HTERT RPE-1 (cell line): ENCODE measurements around the gene MLLT1.

Experiments used
- in situ Hi-C: fragments of 300-500 bp; cut with MboI; formaldehyde crosslinking; loops from 4 replicates; pipeline ENCODE4 v1.14.3; 2020; ENCODE audit warnings: low sequenced_read_pairs

The MLLT1 gene

DNA sequence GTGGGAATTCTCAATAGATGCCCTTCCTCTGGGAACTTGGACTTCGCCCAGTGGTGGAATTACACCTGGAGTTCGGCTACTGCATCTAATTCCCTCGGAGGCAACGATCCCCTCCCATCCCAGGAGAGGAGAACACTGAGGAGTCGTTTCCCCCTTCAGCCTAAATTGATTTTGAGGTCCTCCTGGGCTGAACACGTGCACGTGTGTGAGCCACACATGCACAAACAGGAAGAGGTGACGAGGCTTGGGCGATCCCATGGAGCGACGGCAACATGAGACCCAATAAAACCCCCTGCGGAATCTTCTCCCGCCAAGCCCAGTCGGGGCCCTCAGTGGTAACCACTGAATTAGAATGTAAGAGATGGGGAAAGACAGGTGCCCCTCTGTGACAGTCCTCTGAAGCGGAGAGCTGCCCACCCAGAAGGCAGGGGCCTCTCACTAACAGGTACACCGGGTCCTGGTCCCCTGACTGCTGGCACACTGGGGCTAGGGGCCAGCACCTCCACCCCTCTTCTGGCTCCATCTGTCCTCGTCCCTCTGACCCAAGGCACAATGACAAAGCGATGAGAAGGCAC, 4.5 kb downstream of the MLLT1 start:
- in situ Hi-C loops: no loop called here

DNA sequence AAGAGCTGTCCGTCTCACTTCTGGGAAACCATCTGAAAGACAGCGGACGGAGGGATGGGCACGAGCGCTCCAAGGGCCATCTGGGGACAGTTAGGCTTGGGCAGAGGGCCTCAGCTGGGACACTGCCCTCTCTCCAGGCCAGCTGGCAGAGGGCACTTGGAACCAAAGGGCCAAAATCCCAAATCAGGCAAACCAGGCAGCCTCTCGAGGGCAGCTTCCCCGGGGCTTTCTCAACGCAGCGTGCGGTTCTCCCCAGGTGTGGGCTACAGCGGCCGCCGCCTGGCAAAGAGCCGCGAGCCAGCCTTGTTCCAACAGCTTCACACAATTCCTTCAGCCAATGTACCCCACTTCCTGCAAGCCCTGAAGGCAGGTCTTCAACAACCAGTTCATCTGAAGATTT, 5.0 kb downstream of the MLLT1 start:
- in situ Hi-C loops: no loop called here

- in situ Hi-C loops: no loop called here
Measured at GRCh38 chr19:6273701-6274601, 5.8 kb downstream of the MLLT1 start.

GRCh38 chr19:6272913-6273600, 6.7 kb downstream of the MLLT1 start:
- in situ Hi-C loops: no loop called here

- in situ Hi-C loops: no loop called here
Measured at GRCh38 chr19:6272411-6272791, 7.4 kb downstream of the MLLT1 start.

DNA sequence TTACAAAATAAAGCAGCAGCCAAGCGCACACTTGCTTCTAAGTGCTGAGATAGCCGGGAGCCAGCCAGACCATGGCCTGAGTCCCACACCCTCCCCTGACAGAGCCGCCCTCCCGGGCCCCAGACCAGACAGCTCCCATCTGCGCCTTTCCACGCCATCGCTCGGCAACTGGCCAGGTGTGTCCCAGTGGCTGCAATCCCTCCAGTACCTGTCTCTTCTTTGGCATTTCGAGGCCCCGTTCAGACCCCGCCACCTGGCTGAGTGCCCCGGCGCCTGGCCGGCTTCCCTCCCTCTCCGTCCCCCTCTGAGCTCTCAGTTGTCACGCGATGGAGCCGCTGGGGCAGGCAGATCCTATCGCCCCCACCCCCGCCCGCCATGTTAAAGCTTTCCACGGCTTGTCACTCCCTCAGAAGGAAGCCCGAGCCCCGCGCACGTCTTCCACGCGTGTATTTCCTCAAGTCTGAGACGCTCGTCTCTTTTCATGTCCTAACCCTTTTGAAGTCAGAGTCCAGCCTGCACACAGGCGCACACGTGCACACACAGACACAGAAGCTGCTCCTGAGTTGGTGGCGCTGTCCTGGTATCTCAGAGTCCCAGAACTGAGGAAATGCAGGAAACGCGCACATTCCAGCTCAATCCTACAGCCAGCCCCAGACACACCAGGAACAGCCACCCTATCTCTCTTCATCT, 7.9 kb downstream of the MLLT1 start:
- in situ Hi-C loops: no loop called here

- in situ Hi-C loops: no loop called here
Measured at GRCh38 chr19:6271251-6271650, 8.5 kb downstream of the MLLT1 start.

DNA sequence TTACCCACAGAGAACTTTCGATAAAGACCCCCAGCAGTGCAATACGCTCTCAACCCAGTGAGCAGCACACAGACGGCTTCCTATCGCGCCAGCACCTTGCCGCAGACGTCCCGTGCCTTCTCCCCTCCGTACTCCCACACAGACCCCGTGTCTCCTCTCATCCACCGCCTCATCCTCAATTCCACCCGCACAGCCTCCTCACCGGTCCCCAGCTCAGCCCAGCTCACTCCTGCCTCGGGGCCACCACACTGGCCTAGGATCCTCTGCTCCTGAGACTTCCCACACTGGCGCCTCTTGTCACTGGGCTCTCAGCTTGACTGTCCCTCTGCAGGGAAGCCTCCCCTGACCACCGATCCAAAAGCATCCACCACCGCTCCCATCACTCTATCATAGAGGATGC, 9.0 kb downstream of the MLLT1 start:
- in situ Hi-C loops: no loop called here

DNA sequence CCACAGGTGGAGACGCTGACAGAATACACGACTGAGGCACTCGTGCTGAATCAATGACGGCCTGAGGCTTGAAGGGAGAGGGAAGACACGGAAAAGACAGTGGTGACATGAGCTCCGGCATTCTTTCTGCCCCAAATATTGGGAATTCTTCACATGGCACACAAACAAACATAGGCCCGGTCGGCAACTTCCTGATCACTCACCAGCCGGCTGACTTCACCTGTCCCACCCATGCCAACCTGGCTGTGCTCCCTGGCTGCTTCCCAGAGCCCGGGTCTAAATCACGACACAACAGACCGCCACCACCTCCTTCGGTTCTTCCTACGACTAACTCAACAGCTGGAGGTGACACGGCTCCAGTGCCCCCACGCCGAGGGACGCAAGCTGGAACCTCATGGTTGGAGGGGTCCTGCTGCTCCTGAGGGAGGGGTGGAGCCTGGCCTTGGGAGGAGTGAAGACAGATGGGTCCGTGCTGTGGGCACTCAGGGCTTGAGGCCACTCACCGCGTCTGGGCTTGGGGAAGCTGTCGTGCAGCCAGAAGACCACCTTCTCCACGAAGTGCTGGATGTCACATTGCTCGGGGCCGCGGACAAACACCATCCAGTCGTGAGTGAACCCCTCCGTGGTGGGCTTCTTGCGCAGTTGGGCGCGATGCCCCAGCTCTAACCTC, 9.6 kb downstream of the MLLT1 start:
- in situ Hi-C loops: no loop called here

- in situ Hi-C loops: no loop called here
Measured at GRCh38 chr19:6269101-6269886, 10.5 kb downstream of the MLLT1 start.

DNA sequence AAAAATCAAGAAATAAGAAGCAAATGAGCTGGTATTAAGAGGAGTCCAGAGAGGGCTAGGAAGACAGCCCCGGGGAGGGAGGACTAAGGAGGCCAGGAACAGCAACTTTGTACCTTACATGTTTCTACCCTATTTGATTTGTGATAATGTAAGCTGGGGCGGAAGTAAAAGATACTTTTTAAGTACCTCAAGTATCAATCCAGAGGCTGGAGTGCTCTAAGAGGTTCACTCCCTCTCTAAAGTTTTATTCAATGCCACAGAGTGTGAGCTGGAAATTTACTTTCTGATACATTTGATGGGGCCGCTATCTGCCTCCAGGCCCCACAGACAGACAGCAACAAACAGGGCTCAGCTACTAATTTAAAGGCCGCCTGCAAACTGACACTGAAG, 11.4 kb downstream of the MLLT1 start:
- in situ Hi-C loops: no loop called here

DNA sequence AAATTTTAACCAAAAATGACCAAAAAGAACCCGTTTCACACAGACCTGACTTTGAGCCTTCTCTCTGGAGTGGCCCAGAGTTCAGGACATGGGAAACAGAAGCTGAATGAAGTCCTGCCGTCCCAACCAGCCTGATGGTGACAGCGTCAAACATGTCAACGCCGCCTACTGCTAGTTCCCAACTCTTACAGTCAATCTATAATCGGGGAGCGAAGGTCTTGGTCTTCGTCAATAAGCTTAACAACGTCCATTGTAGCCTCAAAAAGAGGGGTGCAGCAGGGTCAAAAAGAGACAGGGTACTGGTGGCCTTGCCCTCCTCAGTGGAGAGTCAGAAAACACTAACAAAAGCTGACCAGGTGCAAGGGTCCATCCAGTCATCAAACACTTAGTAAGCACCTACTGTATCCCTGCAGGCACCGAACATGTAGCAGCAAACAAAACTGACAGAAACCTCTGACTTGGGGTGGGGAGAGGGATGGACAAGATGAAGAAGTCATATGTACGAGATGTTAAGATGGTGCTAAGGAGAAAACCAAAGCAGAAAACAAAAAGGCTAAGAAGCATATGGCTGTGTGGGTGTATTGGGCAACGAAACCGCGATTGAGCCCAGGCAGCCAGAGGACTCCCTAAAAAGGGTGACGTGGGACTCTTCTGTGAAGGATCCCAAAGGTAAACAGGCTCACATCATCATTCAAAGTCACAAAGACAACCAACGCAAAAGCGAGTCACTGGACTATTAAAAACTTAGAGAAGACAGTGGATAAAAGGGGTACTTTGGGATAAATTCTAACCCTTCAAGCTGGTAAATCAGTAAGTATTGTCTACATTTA, 12.0 kb downstream of the MLLT1 start:
- in situ Hi-C loops: no loop called here

DNA sequence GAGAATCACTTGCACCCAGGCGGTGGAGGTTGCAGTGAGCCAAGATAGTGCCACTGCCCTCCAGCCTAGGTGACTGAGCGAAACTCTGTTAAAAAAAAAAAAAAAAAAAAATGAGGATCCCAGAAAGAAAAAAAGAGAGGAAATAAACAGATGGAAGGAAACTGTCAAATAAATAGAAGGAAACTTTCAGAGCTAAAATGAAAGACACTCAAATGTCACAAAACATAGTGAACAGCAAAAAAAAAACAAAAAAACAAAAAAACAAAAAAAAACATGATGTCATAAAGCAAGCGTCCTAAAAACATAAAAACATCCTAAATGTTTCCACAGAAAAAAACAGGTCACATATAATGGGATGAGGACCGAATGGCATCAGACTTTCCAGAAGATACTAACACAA, 15.0 kb downstream of the MLLT1 start:
- in situ Hi-C loops: no loop called here

DNA sequence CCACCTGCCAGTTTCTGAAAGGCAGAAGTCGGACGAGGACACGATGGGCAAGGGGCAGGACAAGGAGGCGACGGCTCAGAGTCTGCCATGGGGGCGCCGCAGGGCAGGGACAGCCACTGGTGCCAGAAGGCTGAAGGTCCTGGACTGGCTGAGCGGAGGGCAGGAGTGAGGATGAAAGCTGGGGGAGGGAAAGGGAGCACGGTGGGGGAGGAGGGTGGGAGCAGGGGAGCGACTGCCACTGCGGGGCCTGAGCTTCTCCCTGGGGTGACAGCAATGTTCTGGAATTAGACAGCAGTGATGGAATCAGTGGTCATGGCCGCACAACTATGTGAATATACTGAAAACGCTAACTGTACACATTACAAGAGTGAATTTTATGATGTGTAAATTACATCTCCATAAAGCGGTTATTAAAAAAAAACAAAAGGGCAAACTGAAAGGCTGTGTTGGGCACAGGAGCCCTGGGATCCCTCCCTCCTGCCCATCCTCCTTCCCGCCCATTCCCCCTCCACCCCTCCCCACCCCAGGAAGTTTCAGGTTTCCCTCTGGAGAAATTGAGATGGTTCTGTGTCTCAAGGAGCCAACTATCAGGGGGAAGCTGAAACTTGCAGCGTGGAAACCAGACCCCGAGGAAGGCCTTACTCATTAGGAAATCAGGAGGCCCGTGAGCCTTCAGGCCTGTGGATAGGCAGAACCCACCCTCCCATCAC, 15.9 kb downstream of the MLLT1 start:
- in situ Hi-C loops: no loop called here

- in situ Hi-C loops: no loop called here
Measured at GRCh38 chr19:6263306-6263705, 16.5 kb downstream of the MLLT1 start.

DNA sequence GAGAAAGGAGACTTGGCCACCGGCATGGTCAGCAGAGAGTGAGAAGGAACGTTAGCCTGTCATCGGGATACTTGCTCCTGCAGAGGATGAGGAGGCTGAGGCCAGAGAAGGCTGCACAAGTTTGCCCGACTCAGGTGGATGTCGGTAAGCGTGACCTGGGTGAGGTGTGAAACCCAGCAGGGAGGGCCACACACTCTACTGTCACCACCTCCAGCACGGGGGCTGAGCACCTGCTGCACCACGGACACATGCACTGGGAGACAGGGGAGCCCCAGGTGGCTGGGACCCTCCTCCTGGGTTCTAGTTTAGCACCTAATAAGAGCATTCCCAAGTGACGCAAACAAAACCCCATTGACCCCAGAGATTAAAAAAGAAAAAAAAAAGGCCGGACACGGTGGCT, 17.3 kb downstream of the MLLT1 start:
- in situ Hi-C loops: no loop called here

DNA sequence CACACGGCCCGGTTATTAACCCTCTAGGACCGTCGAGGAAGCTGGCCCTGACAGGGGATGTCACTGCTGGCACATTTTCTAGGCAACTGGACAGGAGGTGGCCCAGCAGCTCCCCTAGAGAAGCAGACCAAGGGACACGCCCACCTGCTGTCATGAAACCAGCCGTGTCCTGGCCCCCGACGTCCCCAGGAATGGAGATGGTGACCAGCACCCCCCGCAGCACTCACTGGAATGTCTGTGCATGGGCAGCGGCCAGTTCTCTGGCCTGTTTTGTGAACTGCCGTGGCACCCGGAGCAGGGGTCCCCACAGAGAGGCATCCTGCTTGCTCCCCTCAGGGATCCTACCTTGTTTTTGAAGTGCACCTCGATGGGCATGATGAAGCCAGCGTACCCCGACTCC, 17.9 kb downstream of the MLLT1 start:
- in situ Hi-C loops: no loop called here

- in situ Hi-C loops: no loop called here
Measured at GRCh38 chr19:6260912-6261650, 18.7 kb downstream of the MLLT1 start.
